ENCODE results near the gene GSG1L.

DNA sequence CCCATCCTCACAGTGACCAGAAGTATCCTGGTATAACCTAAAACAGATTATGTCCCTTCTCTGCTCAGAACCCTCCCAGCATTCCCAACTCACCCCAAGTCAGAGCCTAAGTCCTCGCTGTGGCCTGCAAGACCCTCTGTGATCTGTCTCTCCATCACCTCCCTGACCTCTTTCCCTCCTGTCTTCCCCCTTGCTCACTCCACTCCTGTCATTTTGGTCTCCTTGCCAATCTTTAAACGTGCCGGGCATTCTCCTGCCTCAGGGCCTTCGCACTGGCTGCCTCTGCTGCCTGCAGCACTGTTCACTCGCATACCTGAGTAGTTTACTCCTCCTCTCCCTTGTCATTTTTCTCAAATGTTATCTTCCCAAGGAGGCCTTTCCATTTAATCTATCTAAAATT is 97.7 kb downstream of the GSG1L start:
- TF ChIP-seq, protein P1, sequence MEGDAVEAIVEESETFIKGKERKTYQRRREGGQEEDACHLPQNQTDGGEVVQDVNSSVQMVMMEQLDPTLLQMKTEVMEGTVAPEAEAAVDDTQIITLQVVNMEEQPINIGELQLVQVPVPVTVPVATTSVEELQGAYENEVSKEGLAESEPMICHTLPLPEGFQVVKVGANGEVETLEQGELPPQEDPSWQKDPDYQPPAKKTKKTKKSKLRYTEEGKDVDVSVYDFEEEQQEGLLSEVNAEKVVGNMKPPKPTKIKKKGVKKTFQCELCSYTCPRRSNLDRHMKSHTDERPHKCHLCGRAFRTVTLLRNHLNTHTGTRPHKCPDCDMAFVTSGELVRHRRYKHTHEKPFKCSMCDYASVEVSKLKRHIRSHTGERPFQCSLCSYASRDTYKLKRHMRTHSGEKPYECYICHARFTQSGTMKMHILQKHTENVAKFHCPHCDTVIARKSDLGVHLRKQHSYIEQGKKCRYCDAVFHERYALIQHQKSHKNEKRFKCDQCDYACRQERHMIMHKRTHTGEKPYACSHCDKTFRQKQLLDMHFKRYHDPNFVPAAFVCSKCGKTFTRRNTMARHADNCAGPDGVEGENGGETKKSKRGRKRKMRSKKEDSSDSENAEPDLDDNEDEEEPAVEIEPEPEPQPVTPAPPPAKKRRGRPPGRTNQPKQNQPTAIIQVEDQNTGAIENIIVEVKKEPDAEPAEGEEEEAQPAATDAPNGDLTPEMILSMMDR (IDR thresholded peaks at IDR 0.05; ENCODE audit: insufficient read depth, low read length, poor library complexity, severe bottlenecking): no peak
- no peak for TF ChIP-seq EZH2phosphoT487 (conservative IDR thresholded peaks at IDR 0.05; ENCODE audit: low read length)
